Gastrocnemius medialis (tissue), 4 donors: ENCODE data around the gene ITPR3.

ENCODE experiments used
- CTCF ChIP-seq, 5 experiments: fragments of 450-650 bp in 3 of 5; fragments of 200-600 bp in 2 of 5; sonication (generic) in 2 of 5; IDR thresholded peaks in 4 of 5; conservative IDR thresholded peaks in 1 of 5; 1 replicate in 4 of 5; 2 replicates in 1 of 5; pipeline ENCODE4 v1.5.1; 2016 to 2019; ENCODE audit warnings: antibody characterized with exemption in 5 of 5, mild to moderate bottlenecking in 3 of 5, moderate library complexity in 3 of 5
- POLR2A ChIP-seq, 2 donors: fragments of 450-650 bp; IDR thresholded peaks; one replicate each; pipeline ENCODE4 v1.6.1; 2017; ENCODE audit warnings: antibody characterized with exemption in 2 of 2, mild to moderate bottlenecking in 2 of 2, moderate library complexity in 2 of 2

GRCh38 chr6:33737267-33738026, 116.3 kb downstream of the ITPR3 start:
- no peak for TF ChIP-seq CTCF (IDR thresholded peaks at IDR 0.05 in 4 of 5, conservative IDR thresholded peaks at IDR 0.05 in 1 of 5)
- TF ChIP-seq POLR2A (IDR thresholded peaks at IDR 0.05), result peak in 1 of 2 donors; percentile 40
